Fibroblast of lung (primary cell): ENCODE measurements around the gene CYP1A2.

Experiments
- EZH2 ChIP-seq: IDR thresholded peaks from 2 replicates; pipeline ENCODE4 v1.5.1; 2012; ENCODE audit warnings: low read length, control low read depth, mild to moderate bottlenecking; ENCODE audit errors: missing control alignments
- TF ChIP-seq, protein P1 (sequence below), 2 donors: IDR thresholded peaks in 1 of 2; conservative IDR thresholded peaks in 1 of 2; 1 replicate in 1 of 2; 2 replicates in 1 of 2; pipeline ENCODE4 v1.5.1; 2011 to 2012; ENCODE audit warnings: low read length in 2 of 2, control low read depth in 1 of 2, inconsistent platforms in 1 of 2, low read depth in 1 of 2, mild to moderate bottlenecking in 1 of 2

DNA sequence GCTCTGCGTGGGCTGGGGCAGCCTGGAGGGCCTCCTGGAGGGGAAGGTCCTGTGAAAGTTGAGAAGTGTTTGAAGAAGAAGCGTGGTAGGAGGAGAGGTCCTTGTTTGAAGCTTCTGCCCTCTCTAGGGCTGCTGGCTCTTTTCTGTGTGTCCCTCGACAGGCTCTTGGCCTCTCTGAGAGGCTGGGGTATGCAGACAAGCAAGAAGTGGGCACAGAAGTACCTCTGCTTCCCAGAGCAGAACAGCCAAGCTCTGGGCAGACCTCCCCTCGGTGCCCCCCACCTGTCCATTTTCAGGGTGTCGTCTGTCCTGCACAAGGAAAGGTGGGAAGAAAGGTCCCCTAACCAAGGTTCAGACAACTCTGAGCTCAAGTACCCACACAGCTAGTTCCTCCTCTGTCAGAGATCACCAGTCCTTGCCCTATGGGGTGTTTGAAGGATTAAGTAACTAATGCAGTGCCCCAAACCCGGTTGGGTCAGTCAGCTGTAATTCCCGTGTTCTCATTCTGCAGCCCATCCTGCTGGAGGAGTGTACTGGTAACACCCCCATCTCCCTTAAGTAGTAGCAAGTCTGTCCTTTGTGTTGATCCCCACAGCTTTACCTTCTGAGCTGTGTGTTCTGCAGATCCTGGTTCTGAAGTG lies 39.5 kb downstream of the CYP1A2 start:
- TF ChIP-seq, protein P1, sequence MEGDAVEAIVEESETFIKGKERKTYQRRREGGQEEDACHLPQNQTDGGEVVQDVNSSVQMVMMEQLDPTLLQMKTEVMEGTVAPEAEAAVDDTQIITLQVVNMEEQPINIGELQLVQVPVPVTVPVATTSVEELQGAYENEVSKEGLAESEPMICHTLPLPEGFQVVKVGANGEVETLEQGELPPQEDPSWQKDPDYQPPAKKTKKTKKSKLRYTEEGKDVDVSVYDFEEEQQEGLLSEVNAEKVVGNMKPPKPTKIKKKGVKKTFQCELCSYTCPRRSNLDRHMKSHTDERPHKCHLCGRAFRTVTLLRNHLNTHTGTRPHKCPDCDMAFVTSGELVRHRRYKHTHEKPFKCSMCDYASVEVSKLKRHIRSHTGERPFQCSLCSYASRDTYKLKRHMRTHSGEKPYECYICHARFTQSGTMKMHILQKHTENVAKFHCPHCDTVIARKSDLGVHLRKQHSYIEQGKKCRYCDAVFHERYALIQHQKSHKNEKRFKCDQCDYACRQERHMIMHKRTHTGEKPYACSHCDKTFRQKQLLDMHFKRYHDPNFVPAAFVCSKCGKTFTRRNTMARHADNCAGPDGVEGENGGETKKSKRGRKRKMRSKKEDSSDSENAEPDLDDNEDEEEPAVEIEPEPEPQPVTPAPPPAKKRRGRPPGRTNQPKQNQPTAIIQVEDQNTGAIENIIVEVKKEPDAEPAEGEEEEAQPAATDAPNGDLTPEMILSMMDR (conservative IDR thresholded peaks at IDR 0.05 in 1 of 2, IDR thresholded peaks at IDR 0.05 in 1 of 2; ENCODE audit: low read depth in 1 of 2, low read length in 2 of 2) = no peak
- TF ChIP-seq EZH2 = no peak
